KMS-11 (cell line): ENCODE results near the gene APBA2.

Source experiments
- H2AFZ ChIP-seq: fragments of 200-600 bp; sonication (generic); 2 replicates; pipeline ENCODE4 v1.6.1; 2016; ENCODE audit warnings: antibody characterized with exemption, mixed run types, low read depth
- H3K27ac ChIP-seq: fragments of 200-600 bp; sonication (generic); 2 replicates; pipeline ENCODE4 v1.6.1; 2016; ENCODE audit warnings: mild to moderate bottlenecking, mixed run types
- H3K27me3 ChIP-seq: fragments of 200-600 bp; sonication (generic); 2 replicates; pipeline ENCODE4 v1.6.1; 2017; ENCODE audit warnings: mild to moderate bottlenecking, low read depth, mixed run types, moderate library complexity; ENCODE audit not compliant: insufficient read depth
- H3K36me3 ChIP-seq: fragments of 200-600 bp; sonication (generic); 2 replicates; pipeline ENCODE4 v1.6.1; 2017; ENCODE audit warnings: mild to moderate bottlenecking, mixed run types; ENCODE audit not compliant: insufficient read depth
- H3K4me1 ChIP-seq: fragments of 200-600 bp; sonication (generic); 2 replicates; pipeline ENCODE4 v1.6.1; 2016; ENCODE audit warnings: mild to moderate bottlenecking, low read depth, mixed run types; ENCODE audit not compliant: poor library complexity, severe bottlenecking
- H3K4me2 ChIP-seq: fragments of 200-600 bp; sonication (generic); 2 replicates; pipeline ENCODE4 v1.7.0; 2016; ENCODE audit warnings: mild to moderate bottlenecking, mixed run types
- H3K4me3 ChIP-seq: fragments of 200-600 bp; sonication (generic); IDR thresholded peaks from 2 replicates; pipeline ENCODE4 v1.6.1; 2017; ENCODE audit warnings: low read depth, low read length, mixed read lengths; ENCODE audit not compliant: insufficient read depth
- H3K79me2 ChIP-seq: fragments of 200-600 bp; sonication (generic); 2 replicates; pipeline ENCODE4 v1.6.1; 2016; ENCODE audit warnings: low read depth, mixed run types; ENCODE audit not compliant: insufficient read depth
- H3K9ac ChIP-seq: fragments of 200-600 bp; sonication (generic); 2 replicates; pipeline ENCODE4 v1.6.1; 2016; ENCODE audit warnings: mild to moderate bottlenecking, mixed run types
- H4K20me1 ChIP-seq: fragments of 200-600 bp; sonication (generic); 2 replicates; pipeline ENCODE4 v1.6.1; 2016; ENCODE audit warnings: mild to moderate bottlenecking, mixed run types; ENCODE audit not compliant: insufficient read depth
- TF ChIP-seq, protein P1 (sequence below): fragments of 200-600 bp; sonication (generic); conservative IDR thresholded peaks from 2 replicates; pipeline ENCODE4 v1.6.1; 2017; ENCODE audit warnings: low read depth, mild to moderate bottlenecking, antibody characterized with exemption, low read length, moderate library complexity, mixed read lengths

Gene APBA2

GRCh38 chr15:28945626-28946230, 60.0 kb downstream of the APBA2 start:
- H3K4me3 ChIP-seq = no peak overlapping the region
- no peaks in the 10 kb centered on the region for H3K27me3 ChIP-seq
- no peaks in the 10 kb centered on the region for H3K36me3 ChIP-seq
- TF ChIP-seq, protein P1, sequence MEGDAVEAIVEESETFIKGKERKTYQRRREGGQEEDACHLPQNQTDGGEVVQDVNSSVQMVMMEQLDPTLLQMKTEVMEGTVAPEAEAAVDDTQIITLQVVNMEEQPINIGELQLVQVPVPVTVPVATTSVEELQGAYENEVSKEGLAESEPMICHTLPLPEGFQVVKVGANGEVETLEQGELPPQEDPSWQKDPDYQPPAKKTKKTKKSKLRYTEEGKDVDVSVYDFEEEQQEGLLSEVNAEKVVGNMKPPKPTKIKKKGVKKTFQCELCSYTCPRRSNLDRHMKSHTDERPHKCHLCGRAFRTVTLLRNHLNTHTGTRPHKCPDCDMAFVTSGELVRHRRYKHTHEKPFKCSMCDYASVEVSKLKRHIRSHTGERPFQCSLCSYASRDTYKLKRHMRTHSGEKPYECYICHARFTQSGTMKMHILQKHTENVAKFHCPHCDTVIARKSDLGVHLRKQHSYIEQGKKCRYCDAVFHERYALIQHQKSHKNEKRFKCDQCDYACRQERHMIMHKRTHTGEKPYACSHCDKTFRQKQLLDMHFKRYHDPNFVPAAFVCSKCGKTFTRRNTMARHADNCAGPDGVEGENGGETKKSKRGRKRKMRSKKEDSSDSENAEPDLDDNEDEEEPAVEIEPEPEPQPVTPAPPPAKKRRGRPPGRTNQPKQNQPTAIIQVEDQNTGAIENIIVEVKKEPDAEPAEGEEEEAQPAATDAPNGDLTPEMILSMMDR = no peak
- H2AFZ ChIP-seq = no peak overlapping the region
- H3K79me2 ChIP-seq = no peaks in the 10 kb centered on the region
- H3K4me1 ChIP-seq = no peaks in the 10 kb centered on the region
- no peak overlapping the region for H3K9ac ChIP-seq
- no peak overlapping the region for H3K4me2 ChIP-seq
- H4K20me1 ChIP-seq = no peaks in the 10 kb centered on the region
- no peak overlapping the region for H3K27ac ChIP-seq

- no peak overlapping the region for H3K9ac ChIP-seq
- no peaks in the 10 kb centered on the region for H3K36me3 ChIP-seq
- H3K4me1 ChIP-seq = no peaks in the 10 kb centered on the region
- no peaks in the 10 kb centered on the region; the same call in 1 of the 2 replicates for H3K27me3 ChIP-seq
- H4K20me1 ChIP-seq = no peaks in the 10 kb centered on the region
- TF ChIP-seq, protein P1 = no peak
- H3K4me3 ChIP-seq = no peak overlapping the region
- H3K79me2 ChIP-seq = no peaks in the 10 kb centered on the region
- no peak overlapping the region for H2AFZ ChIP-seq
- H3K4me2 ChIP-seq = no peak overlapping the region
- no peak overlapping the region for H3K27ac ChIP-seq
These were observed 61.0 kb downstream of the APBA2 start for GRCh38 chr15:28946803-28947202.

DNA sequence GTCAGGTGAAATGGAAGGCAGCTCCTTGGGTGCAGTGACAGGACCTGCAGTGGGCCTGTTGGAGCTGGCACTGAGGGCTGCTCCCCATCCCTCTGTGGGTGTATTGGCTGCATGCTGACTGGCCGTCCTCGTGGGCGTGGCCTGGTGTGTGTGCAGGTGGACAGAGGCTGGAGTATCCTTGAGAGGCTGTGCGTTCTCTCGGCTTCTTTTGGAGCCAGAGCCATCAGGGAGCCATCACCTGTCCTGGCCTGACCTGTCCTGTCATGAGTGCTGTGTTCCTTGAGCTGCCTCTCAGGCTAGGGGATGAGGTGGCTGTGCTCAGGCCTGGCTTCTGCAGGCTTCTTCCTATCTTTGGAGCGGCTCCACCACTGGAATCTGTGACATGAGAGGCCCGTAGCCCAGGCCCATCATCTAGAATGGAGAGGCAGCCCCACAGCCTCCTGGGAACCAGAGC, 61.5 kb downstream of the APBA2 start:
- Histone ChIP-seq H3K4me2 (no peak overlapping the region), H4K20me1 (no peaks in the 10 kb centered on the region), H3K4me3 (no peak overlapping the region), H3K9ac (no peak overlapping the region), H3K27me3 (no peaks in the 10 kb centered on the region; the same call in 1 of the 2 replicates), H3K36me3 (no peaks in the 10 kb centered on the region), H3K27ac (no peak overlapping the region), H3K4me1 (no peaks in the 10 kb centered on the region), H3K79me2 (no peaks in the 10 kb centered on the region), H2AFZ (no peak overlapping the region)
- TF ChIP-seq, protein P1 = no peak

DNA sequence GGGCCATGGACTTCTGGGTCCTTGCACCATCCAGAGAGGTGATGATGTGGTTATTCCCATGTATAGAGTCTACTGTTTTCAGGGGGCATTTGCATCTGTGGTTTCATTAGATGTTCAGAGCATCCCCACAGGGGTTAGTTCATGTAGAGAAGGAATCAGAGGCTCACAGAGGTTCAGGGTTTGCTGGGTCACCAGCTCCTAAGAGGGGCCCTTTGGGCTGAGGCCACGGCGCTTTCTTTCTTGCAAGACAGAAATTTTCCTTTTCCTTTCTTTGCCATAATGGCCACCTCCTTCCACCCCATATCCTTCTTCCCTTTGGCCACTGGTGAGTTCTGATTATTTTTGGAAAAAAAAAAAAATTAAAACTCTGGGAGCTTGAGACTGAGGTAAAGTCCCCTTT, 62.3 kb downstream of the APBA2 start:
- no peaks in the 10 kb centered on the region for H4K20me1 ChIP-seq
- H2AFZ ChIP-seq = no peak overlapping the region
- H3K4me3 ChIP-seq = no peak overlapping the region
- no peak overlapping the region for H3K27ac ChIP-seq
- TF ChIP-seq, protein P1 = no peak
- no peak overlapping the region for H3K4me2 ChIP-seq
- no peaks in the 10 kb centered on the region; the same call in 1 of the 2 replicates for H3K27me3 ChIP-seq
- H3K4me1 ChIP-seq = no peaks in the 10 kb centered on the region
- no peaks in the 10 kb centered on the region for H3K79me2 ChIP-seq
- no peak overlapping the region for H3K9ac ChIP-seq
- no peaks in the 10 kb centered on the region for H3K36me3 ChIP-seq
